Gastroesophageal sphincter (tissue), 4 donors: Measurements from ENCODE around the gene ATG2A. TPM values are rescaled to one million over a fixed set of nuclear protein-coding genes. Genes with fewer than 3 reads are reported as not detected.

Experiments
- ATAC-seq: fragments of 150-250 bp; one replicate; pipeline ENCODE4 v1.9.1; 2016; ENCODE audit warnings: mild to moderate bottlenecking, moderate library complexity
- H3K27ac ChIP-seq, 4 donors: fragments of 200-600 bp; sonication (generic) in 3 of 4; 1 replicate in 3 of 4; 2 replicates in 1 of 4; pipeline ENCODE4 v1.5.1; 2016 to 2019
- H3K27me3 ChIP-seq: fragments of 200-600 bp; sonication (generic); one replicate; pipeline ENCODE4 v1.5.1; 2019
- H3K36me3 ChIP-seq, 2 donors: fragments of 200-600 bp; sonication (generic); one replicate each; pipeline ENCODE4 v1.5.1; 2019; ENCODE audit warnings: control low read depth in 1 of 2
- H3K4me1 ChIP-seq, 3 donors: fragments of 200-600 bp; sonication (generic); 1 replicate in 2 of 3; 2 replicates in 1 of 3; pipeline ENCODE4 v1.5.1; 2016 to 2019; ENCODE audit warnings: control low read depth in 2 of 3
- H3K4me3 ChIP-seq, 2 donors: fragments of 200-600 bp; sonication (generic); one replicate each; pipeline ENCODE4 v1.5.1; 2019; ENCODE audit warnings: mild to moderate bottlenecking in 1 of 2, moderate library complexity in 1 of 2
- H3K9me3 ChIP-seq, 3 donors: fragments of 200-600 bp; sonication (generic); one replicate each; pipeline ENCODE4 v1.5.1; 2017 to 2019; ENCODE audit warnings: control low read depth in 2 of 3
- EP300 ChIP-seq: sonication (generic); formaldehyde crosslinking; IDR thresholded peaks from one replicate; pipeline ENCODE4 v1.6.1; 2017; ENCODE audit warnings: antibody characterized with exemption, mild to moderate bottlenecking
- POLR2A ChIP-seq, 2 donors: fragments of 450-650 bp; IDR thresholded peaks; one replicate each; pipeline ENCODE4 v1.6.1; 2017; ENCODE audit warnings: antibody characterized with exemption in 2 of 2, mild to moderate bottlenecking in 2 of 2, moderate library complexity in 1 of 2
- POLR2AphosphoS5 ChIP-seq: sonication (generic); formaldehyde crosslinking; IDR thresholded peaks from one replicate; pipeline ENCODE4 v1.6.1; 2017; ENCODE audit warnings: antibody characterized with exemption
- WGBS, 2 donors: methylation state at CpG; one replicate each; pipeline ENCODE4 v1.1.5; 2018; ENCODE audit warnings: low coverage in 1 of 2; 5-methylcytosine and 5-hydroxymethylcytosine counted together
- total RNA-seq, 4 donors: library from RNA; depleted of rRNA; stranded (reverse); fragments of >200 nt; gene quantifications; one replicate each; pipeline ENCODE4 v1.1.0, GENCODE V29; 2016
- TF ChIP-seq, protein P1 (sequence below), 4 experiments: fragments of 200-600 bp in 2 of 4; fragments of 450-650 bp in 2 of 4; sonication (generic) in 1 of 4; IDR thresholded peaks; one replicate each; pipeline ENCODE4 v1.5.1; 2017 to 2019; ENCODE audit warnings: antibody characterized with exemption in 4 of 4, mild to moderate bottlenecking in 2 of 4, moderate library complexity in 2 of 4

ATG2A gene
- total RNA-seq, 4 donors from 2014 or later, result 18.8 to 27.2 (median 26.3) TPM

DNA sequence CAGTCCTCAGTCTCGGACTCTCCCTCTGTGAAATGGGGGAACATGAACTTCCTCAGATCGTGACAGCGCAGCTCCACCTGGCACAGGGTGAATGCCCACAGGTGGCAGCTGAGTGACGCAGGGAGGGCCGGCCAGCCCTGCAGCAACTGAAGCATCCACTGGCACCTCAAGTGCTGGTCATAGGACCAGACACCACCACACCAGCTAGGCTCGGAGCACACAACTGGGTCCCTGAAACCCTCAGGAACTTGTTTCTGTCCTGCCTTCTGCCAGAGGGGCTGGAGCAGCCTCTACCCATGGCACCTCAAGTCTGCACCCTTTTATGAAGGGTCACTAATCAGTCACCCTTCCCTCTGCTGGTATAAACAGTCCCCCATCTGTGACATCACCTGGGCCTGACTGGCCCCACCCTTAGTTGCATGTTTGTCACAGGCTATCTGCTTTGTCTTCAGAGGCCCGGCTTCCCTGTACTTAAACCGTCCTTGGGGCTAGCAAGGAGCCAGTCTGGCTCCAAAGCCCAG, 65.1 kb downstream of the ATG2A start:
- Histone ChIP-seq H3K4me1 (peaks cover 15 to 98% (median 66%) of the 10 kb centered on the region in 3 donors), H3K4me3 (no peak overlapping the region), H3K9me3 (no peaks in the 10 kb centered on the region), H3K27ac (peak overlapping the region in 3 of 4 donors; percentile 90 to 97 (median 97)), H3K27me3 (no peaks in the 10 kb centered on the region), H3K36me3 (peaks cover 0 to 29% of the 10 kb centered on the region in 2 donors)
- 38 to 80% methylated on average over 2 to 3 of the region's 8 CpGs for WGBS, 2 donors
- no peak for ATAC-seq
- TF ChIP-seq EP300 (no peak), POLR2AphosphoS5 (no peak), POLR2A (IDR thresholded peaks at IDR 0.05) (no peak)
- TF ChIP-seq, protein P1, sequence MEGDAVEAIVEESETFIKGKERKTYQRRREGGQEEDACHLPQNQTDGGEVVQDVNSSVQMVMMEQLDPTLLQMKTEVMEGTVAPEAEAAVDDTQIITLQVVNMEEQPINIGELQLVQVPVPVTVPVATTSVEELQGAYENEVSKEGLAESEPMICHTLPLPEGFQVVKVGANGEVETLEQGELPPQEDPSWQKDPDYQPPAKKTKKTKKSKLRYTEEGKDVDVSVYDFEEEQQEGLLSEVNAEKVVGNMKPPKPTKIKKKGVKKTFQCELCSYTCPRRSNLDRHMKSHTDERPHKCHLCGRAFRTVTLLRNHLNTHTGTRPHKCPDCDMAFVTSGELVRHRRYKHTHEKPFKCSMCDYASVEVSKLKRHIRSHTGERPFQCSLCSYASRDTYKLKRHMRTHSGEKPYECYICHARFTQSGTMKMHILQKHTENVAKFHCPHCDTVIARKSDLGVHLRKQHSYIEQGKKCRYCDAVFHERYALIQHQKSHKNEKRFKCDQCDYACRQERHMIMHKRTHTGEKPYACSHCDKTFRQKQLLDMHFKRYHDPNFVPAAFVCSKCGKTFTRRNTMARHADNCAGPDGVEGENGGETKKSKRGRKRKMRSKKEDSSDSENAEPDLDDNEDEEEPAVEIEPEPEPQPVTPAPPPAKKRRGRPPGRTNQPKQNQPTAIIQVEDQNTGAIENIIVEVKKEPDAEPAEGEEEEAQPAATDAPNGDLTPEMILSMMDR (IDR thresholded peaks at IDR 0.05), result no peak

DNA sequence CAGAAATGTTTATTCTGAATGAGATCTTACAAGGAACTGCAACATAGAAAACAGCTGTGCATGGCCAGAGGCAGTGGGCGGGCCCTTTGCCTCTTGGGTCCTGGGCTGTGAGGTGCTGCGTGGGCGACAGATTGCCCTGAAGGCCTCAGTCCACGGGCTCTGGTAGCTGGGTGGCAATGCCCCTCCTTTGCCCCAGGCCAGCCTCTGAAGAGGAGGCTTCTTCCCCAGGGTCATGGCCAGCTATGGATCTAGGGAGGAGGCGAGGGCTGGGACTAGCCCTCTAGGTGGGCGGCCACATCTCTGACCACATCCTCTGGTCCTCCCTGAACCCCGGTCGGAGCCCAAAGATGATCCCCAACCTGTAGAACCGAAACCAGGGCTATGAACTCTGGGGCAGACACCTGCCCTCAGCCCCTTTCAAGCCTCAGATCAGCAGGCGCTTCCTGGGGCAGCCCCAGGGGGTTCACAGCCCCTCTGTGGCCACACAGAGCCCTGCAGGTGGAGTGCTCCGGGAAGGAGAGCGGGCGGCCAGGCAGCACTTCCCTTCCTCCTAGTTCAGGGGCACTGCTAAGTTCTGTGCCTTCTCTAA, 65.9 kb downstream of the ATG2A start:
- Histone ChIP-seq H3K4me1 (peaks cover 7 to 91% (median 57%) of the 10 kb centered on the region in 3 donors), H3K9me3 (no peaks in the 10 kb centered on the region), H3K27me3 (no peaks in the 10 kb centered on the region), H3K36me3 (peaks cover 0 to 29% of the 10 kb centered on the region in 2 donors), H3K27ac (peak overlapping the region; percentile 13 to 97 (median 94)), H3K4me3 (no peak overlapping the region)
- ATAC-seq, result no peak
- WGBS, 2 donors, result no CpG with 5 or more reads among the region's 13 CpGs
- TF ChIP-seq POLR2A (IDR thresholded peaks at IDR 0.05), result no peak
- TF ChIP-seq POLR2AphosphoS5, result no peak
- TF ChIP-seq EP300, result no peak
- TF ChIP-seq, protein P1 (IDR thresholded peaks at IDR 0.05), result no peak

DNA sequence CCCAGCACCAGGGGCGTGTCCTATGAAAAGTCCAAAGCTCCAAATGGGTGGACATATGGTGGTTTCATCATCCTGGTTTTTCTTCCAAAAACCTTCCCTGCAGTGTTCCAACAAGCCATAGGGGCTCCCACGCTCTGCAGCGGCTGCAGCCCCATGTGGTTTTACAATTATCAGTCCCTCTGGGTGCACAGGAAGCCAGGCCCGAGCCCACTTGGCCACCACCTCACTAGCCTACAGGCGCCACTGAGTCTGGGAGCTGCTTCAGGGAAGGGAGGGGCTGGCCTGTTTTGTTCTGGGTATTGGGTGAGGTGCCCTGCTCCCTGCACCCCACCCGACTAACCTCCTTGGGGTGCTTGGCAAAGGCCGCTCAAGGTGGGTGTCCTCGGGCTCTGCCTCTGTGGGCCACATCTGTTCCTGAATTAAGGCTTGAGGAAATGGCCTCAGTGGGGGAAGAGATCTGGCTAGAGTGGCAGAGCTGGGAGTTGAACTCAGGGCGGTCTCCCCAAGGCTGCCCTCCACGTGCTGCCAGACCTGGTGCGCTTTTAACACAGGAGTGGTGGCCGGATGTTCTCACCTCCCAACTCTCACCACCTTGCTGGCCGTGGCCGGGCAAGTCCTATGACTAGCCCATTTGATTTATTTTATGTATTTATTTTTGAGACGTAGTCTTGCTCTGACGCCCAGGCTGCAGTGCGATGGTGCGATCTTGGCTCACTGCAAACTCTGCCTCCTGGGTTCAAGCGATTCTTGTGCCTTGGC, 67.2 kb downstream of the ATG2A start:
- peaks cover 0 to 82% (median 45%) of the 10 kb centered on the region in 3 donors for H3K4me1 ChIP-seq
- WGBS, 2 donors, result 77 to 79% methylated on average over 7 to 10 of the region's 19 CpGs
- peaks cover 2% of the 10 kb centered on the region for H3K27me3 ChIP-seq
- H3K36me3 ChIP-seq, result peaks cover 0 to 28% of the 10 kb centered on the region in 2 donors
- H3K9me3 ChIP-seq, result no peaks in the 10 kb centered on the region
- no peak overlapping the region for H3K4me3 ChIP-seq
- ATAC-seq, result no peak
- peak overlapping the region in 3 of 4 donors; percentile 69 to 97 (median 97) for H3K27ac ChIP-seq
- TF ChIP-seq POLR2AphosphoS5 (peak; percentile 5), EP300 (no peak), POLR2A (IDR thresholded peaks at IDR 0.05) (no peak)
- TF ChIP-seq, protein P1 (IDR thresholded peaks at IDR 0.05), result peak in 1 of 4 experiments; percentile 17

DNA sequence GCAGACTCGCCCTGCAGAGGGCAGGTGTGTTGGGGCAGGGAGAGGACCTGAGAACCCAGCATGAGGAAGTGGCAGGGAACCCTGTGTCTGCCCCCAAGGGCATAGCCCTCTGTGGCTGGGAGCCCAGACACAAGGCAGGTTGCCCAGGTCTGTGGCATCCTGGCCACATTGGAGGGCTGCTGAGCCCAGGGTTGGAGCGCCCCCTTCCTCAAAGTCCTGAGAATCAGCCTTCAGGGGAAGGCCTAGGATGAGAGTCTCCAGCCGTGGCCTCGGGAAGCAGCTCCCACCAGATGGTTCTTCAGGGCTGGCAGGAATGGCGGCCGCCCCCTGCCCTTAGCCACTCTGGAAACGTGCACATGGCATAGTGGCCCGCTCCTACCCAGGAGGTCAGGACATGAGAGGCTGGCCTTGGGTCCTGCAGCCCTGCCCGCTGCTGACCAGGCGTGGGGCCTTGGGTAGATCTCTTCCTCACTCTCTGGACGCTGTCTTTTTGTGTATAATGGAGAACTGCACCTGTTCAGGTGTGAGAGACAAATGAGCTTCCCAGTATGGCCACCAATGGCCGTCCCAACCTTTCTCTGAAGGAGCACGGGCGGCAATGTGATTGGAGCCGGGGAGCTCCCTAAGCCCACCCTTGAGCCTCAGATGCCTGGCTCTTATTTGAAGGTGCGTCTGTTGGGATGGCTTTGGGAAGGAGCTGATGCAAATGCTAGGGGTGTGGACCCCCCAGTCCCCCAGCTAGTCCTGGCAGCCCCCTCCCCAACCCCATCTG, 68.0 kb downstream of the ATG2A start:
- no peak for ATAC-seq

More for the DNA sequence above, 68.0 kb downstream of the ATG2A start:
- peaks cover 6% of the 10 kb centered on the region for H3K27me3 ChIP-seq
- H3K4me1 ChIP-seq, result peaks cover 0 to 82% (median 37%) of the 10 kb centered on the region in 3 donors
- no peak overlapping the region for H3K4me3 ChIP-seq
- H3K9me3 ChIP-seq, result no peaks in the 10 kb centered on the region
- 60% methylated on average over 1 of the region's 16 CpGs; no CpG with 5 or more reads in 1 of the 2 donors for WGBS, 2 donors
- peak overlapping the region in 3 of 4 donors; percentile 69 to 97 (median 97) for H3K27ac ChIP-seq
- H3K36me3 ChIP-seq, result peaks cover 0 to 21% of the 10 kb centered on the region in 2 donors
- TF ChIP-seq POLR2AphosphoS5, result no peak
- TF ChIP-seq POLR2A (IDR thresholded peaks at IDR 0.05), result no peak
- no peak for TF ChIP-seq EP300
- TF ChIP-seq, protein P1 (IDR thresholded peaks at IDR 0.05), result no peak
